GM10847 (cell line): Measurements from ENCODE around the gene CAMKK1.

Source experiments
- POLR2A ChIP-seq: IDR thresholded peaks from 2 replicates; pipeline ENCODE4 v1.6.1; 2011; ENCODE audit not compliant: insufficient read length; ENCODE audit errors: extremely low read depth

Gene CAMKK1

GRCh38 chr17:3922765-3923164 is 29.9 kb upstream of the CAMKK1 start:
- TF ChIP-seq POLR2A = no peak

- no peak for TF ChIP-seq POLR2A
These were observed 28.9 kb upstream of the CAMKK1 start for GRCh38 chr17:3921502-3922319.

GRCh38 chr17:3921006-3921405 is 28.2 kb upstream of the CAMKK1 start:
- TF ChIP-seq POLR2A = no peak

GRCh38 chr17:3919123-3919624 is 26.3 kb upstream of the CAMKK1 start:
- no peak for TF ChIP-seq POLR2A

GRCh38 chr17:3918372-3919122 is 25.7 kb upstream of the CAMKK1 start:
- TF ChIP-seq POLR2A = no peak

- no peak for TF ChIP-seq POLR2A
These were observed 24.6 kb upstream of the CAMKK1 start for GRCh38 chr17:3917391-3917931.

GRCh38 chr17:3916825-3917224 is 24.0 kb upstream of the CAMKK1 start:
- no peak for TF ChIP-seq POLR2A

GRCh38 chr17:3915995-3916696 is 23.3 kb upstream of the CAMKK1 start, which contains the start of gene P2RX1:
P2RX1 (minus strand) TSS chr17:3916465; CDS start chr17:3916225, 240 bp downstream.
- no peak for TF ChIP-seq POLR2A

GRCh38 chr17:3915581-3915994 is 22.7 kb upstream of the CAMKK1 start:
- no peak for TF ChIP-seq POLR2A

GRCh38 chr17:3914312-3914670 is 21.4 kb upstream of the CAMKK1 start:
- TF ChIP-seq POLR2A = peak; percentile 47

GRCh38 chr17:3913531-3914311 is 20.9 kb upstream of the CAMKK1 start:
- no peak for TF ChIP-seq POLR2A

GRCh38 chr17:3912827-3913226 is 20.0 kb upstream of the CAMKK1 start:
- TF ChIP-seq POLR2A = no peak

- TF ChIP-seq POLR2A = no peak
These were observed 18.6 kb upstream of the CAMKK1 start for GRCh38 chr17:3911271-3912053.
